ENCODE data around the gene ACTA1. TPM values are rescaled to one million over a fixed set of nuclear protein-coding genes. Genes with fewer than 3 reads are reported as not detected.

The ACTA1 gene
- total and polyA plus RNA-seq, 2 experiments from 2014 or later = 8.8 to 13.0 TPM

GRCh38 chr1:229447809-229448252 lies 13.9 kb upstream of the ACTA1 start:
- H3K4me2 ChIP-seq = no peak overlapping the region
- no peaks in the 10 kb centered on the region for H3K79me2 ChIP-seq (replicated peaks; ENCODE audit: insufficient read depth)
- Mint-ChIP-seq H3K9me3 (no peaks in the 10 kb centered on the region; the same call in 2 of the 3 replicates), H3K27ac (no peak overlapping the region), H3K27me3 (ENCODE audit: insufficient read depth, low read depth, poor library complexity) (peaks cover 2% of the 10 kb centered on the region), H3K4me3 (no peak overlapping the region), H3K4me1 (no peaks in the 10 kb centered on the region), H3K36me3 (ENCODE audit: low read depth) (peaks cover 45% of the 10 kb centered on the region)
- H2AFZ ChIP-seq = no peak overlapping the region
- no peak overlapping the region for H3K27ac ChIP-seq (ENCODE audit: low read depth)
- H3K4me3 ChIP-seq = no peak overlapping the region
- DNase-seq (ENCODE audit: low spot score) (no peak), ATAC-seq (no peak)
- peaks cover 4% of the 10 kb centered on the region; the same call in 1 of the 2 replicates for H4K20me1 ChIP-seq (replicated peaks; ENCODE audit: insufficient read depth)
- TF ChIP-seq ZNF331 (CRISPR knock-in tag; IDR thresholded peaks at IDR 0.05; ENCODE audit: low read depth) (no peak), STAT1 (IDR thresholded peaks at IDR 0.05; ENCODE audit: unreplicated experiment) (no peak), POLR2AphosphoS5 (IDR thresholded peaks at IDR 0.05; ENCODE audit: low read depth) (no peak), NANOG (IDR thresholded peaks at IDR 0.05; ENCODE audit: borderline replicate concordance) (no peak), EZH2 (IDR thresholded peaks at IDR 0.05; ENCODE audit: low read depth, unreplicated experiment) (no peak), CREB1 (CRISPR knock-in tag; IDR thresholded peaks at IDR 0.05; ENCODE audit: low read depth) (no peak), JUNB (IDR thresholded peaks at IDR 0.05; ENCODE audit: unreplicated experiment) (no peak), ETS1 (IDR thresholded peaks at IDR 0.05) (no peak)
- TF ChIP-seq, protein P1, sequence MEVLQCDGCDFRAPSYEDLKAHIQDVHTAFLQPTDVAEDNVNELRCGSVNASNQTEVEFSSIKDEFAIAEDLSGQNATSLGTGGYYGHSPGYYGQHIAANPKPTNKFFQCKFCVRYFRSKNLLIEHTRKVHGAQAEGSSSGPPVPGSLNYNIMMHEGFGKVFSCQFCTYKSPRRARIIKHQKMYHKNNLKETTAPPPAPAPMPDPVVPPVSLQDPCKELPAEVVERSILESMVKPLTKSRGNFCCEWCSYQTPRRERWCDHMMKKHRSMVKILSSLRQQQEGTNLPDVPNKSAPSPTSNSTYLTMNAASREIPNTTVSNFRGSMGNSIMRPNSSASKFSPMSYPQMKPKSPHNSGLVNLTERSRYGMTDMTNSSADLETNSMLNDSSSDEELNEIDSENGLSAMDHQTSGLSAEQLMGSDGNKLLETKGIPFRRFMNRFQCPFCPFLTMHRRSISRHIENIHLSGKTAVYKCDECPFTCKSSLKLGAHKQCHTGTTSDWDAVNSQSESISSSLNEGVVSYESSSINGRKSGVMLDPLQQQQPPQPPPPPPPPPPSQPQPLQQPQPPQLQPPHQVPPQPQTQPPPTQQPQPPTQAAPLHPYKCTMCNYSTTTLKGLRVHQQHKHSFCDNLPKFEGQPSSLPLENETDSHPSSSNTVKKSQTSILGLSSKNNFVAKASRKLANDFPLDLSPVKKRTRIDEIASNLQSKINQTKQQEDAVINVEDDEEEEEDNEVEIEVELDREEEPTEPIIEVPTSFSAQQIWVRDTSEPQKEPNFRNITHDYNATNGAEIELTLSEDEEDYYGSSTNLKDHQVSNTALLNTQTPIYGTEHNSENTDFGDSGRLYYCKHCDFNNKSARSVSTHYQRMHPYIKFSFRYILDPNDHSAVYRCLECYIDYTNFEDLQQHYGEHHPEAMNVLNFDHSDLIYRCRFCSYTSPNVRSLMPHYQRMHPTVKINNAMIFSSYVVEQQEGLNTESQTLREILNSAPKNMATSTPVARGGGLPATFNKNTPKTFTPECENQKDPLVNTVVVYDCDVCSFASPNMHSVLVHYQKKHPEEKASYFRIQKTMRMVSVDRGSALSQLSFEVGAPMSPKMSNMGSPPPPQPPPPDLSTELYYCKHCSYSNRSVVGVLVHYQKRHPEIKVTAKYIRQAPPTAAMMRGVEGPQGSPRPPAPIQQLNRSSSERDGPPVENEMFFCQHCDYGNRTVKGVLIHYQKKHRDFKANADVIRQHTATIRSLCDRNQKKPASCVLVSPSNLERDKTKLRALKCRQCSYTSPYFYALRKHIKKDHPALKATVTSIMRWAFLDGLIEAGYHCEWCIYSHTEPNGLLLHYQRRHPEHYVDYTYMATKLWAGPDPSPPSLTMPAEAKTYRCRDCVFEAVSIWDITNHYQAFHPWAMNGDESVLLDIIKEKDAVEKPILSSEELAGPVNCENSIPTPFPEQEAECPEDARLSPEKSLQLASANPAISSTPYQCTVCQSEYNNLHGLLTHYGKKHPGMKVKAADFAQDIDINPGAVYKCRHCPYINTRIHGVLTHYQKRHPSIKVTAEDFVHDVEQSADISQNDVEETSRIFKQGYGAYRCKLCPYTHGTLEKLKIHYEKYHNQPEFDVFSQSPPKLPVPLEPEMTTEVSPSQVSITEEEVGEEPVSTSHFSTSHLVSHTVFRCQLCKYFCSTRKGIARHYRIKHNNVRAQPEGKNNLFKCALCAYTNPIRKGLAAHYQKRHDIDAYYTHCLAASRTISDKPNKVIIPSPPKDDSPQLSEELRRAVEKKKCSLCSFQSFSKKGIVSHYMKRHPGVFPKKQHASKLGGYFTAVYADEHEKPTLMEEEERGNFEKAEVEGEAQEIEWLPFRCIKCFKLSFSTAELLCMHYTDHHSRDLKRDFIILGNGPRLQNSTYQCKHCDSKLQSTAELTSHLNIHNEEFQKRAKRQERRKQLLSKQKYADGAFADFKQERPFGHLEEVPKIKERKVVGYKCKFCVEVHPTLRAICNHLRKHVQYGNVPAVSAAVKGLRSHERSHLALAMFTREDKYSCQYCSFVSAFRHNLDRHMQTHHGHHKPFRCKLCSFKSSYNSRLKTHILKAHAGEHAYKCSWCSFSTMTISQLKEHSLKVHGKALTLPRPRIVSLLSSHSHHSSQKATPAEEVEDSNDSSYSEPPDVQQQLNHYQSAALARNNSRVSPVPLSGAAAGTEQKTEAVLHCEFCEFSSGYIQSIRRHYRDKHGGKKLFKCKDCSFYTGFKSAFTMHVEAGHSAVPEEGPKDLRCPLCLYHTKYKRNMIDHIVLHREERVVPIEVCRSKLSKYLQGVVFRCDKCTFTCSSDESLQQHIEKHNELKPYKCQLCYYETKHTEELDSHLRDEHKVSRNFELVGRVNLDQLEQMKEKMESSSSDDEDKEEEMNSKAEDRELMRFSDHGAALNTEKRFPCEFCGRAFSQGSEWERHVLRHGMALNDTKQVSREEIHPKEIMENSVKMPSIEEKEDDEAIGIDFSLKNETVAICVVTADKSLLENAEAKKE (CRISPR knock-in tag; IDR thresholded peaks at IDR 0.05) = no peak
- no peaks in the 10 kb centered on the region for H3F3A ChIP-seq (replicated peaks; ENCODE audit: low read depth)
- no peaks in the 10 kb centered on the region for H3K27me3 ChIP-seq (ENCODE audit: insufficient read depth)
- H3K36me3 ChIP-seq (ENCODE audit: insufficient read depth) = peaks cover 12% of the 10 kb centered on the region; the same call in 1 of the 2 replicates
- no peaks in the 10 kb centered on the region for H3K4me1 ChIP-seq (ENCODE audit: insufficient read depth)
- H3K9me2 ChIP-seq (ENCODE audit: insufficient read depth) = no peaks in the 10 kb centered on the region
